ENCODE data around the gene AFF3.

DNA sequence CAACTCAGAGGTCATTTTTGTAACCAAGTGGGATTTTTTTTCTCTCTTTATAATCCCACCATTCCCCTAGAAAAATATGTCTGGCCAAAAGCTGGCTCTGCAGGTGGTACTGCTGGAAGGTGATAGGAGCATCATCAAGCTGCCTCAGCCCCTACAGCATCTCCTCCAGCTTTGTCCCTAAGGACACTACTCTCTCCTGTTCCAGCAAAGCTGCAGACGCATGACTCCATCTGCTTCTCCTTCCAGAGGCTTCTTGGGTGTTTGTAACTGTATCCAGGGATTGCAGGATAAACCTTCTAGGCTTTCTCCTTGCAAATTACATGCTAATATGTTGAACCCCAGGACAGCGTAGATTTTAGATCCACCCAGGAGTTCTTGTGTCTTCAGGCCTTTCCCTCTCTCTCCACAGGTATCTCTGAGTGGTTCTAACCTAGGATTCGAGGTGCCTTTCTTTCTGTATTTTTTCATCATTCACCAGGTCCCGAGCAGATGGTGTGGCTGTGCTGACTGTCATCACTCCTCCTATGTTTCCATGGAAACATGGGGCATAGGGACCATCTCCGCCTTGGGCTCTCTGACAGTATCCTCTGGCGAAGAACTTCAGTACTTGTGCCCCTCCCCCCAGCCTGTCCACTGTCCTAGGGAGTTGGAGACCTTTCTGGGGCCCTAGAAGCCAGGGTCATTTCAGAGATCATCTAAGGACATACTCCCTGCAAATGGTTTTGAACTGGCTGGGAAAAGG, 34.3 kb downstream of the AFF3 start:
- TF ChIP-seq POLR2A (IDR thresholded peaks at IDR 0.05) = no peak
- TF ChIP-seq POLR2AphosphoS5 (IDR thresholded peaks at IDR 0.05) = no peak

Measured in stomach (tissue), 4 donors.